Measurements from ENCODE around the gene CCDC51.

The CCDC51 gene

DNA sequence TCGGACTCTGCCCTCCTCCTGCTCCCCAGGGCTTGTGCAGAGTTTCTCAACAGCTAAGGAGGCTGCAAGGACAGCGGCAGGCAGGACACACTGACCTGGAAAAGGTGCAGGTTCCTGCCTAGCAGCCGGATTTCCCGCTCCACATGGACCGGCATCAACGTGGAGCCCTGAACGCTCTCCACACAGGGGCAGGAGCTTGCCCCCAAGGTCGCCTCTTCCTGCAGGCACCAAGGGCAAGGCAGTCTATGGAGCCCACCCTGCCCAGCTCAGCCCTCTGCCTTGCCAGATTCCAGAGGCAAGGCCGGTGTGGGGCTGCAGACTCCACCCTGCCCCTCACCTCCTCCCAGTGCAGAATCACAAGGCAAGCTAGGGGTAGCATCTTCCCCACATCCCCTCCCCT lies 20.8 kb downstream of the CCDC51 start:
- DNase-seq (ENCODE audit: low read depth) = no peak

- DNase-seq (ENCODE audit: low read depth) = no peak
Observed at GRCh38 chr3:48418651-48419050, 21.3 kb downstream of the CCDC51 start.

GRCh38 chr3:48418140-48418539 lies 21.8 kb downstream of the CCDC51 start:
- no peak for DNase-seq (ENCODE audit: low read depth)

GRCh38 chr3:48417529-48418108 lies 22.3 kb downstream of the CCDC51 start:
- DNase-seq (ENCODE audit: low read depth) = no peak

DNA sequence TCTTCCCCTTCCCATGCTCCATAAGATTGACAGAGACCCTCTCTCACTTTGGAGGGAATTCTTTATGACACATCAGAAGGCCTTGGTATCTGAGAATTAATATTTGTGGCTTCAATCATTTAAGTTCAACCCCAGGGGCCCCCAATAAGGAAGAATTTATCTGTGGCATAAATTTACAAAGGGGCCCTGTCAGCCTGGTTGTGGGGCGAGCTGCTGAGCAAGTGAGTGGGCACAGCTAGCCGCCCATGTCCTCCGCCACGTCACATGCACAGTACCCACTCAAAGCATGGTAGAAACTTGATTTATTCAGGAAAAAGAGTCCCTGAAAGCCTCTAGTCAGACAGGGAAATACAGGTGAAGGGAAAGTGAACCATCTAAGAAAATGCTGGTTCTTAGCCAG lies 23.4 kb downstream of the CCDC51 start:
- no peak for DNase-seq (ENCODE audit: low read depth)

DNA sequence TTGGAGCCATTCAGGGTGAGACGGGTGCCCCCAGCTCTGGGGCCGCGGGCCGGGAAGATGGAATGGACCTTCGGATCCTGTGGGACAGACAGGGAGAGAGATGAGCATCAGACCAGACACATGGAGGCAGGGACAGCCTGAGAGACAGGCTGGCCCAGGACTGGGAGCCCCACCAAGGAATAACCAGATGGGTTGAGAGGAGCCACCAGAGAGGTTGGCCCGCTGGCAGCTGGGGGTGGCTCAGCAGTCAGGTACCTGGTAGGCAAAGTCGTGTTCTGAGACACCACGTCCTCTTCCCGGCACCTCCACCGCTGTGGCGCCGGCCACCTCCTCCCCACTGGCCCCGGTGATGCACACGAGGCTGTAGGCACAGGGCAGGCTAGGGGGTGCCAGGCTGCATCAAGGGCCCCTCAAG lies 23.8 kb downstream of the CCDC51 start:
- DNase-seq (ENCODE audit: low read depth) = no peak

- DNase-seq (ENCODE audit: low read depth) = no peak
Observed at GRCh38 chr3:48415251-48415953, 24.5 kb downstream of the CCDC51 start.

- DNase-seq (ENCODE audit: low read depth) = no peak
Observed at GRCh38 chr3:48414376-48415250, 25.3 kb downstream of the CCDC51 start.

DNA sequence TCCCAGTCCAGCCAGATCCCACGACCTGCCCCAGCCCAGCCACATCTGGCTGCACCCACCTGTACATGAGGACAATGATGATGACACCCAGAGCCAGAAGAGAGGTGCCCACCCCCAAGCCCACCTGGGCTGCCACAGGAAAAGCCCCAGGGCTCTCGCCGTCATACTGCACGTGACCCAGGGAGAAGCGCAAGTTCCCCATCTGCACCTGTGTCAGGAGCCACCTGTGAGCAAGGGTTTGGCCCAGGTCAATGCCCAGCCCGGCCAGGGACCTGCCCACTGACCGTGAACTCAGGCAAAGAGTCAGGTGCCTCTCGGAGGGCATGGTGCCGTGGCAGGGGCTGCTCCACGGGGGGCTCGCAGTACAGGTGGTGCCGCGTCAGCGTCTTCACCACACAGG lies 26.3 kb downstream of the CCDC51 start:
- no peak for DNase-seq (ENCODE audit: low read depth)

DNA sequence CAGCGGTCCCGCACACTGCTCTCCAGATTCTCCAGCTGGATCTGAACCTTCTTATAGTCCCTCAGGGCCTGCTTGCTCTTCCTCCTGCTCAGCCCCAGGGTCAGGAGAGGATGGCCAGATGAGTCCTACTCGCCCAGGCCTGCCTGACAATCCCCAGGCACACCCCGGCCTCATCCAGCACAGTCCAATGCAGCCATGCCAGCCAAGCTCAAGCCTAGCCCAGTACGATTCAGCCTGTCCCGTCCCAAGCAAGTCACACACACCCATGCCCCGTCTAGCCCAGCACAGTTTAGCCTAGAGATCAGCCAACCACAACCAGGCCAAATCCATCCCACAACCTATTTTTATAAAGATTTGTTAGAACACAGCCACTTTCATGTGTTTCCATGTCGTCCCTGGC lies 26.8 kb downstream of the CCDC51 start:
- no peak for DNase-seq (ENCODE audit: low read depth)

DNA sequence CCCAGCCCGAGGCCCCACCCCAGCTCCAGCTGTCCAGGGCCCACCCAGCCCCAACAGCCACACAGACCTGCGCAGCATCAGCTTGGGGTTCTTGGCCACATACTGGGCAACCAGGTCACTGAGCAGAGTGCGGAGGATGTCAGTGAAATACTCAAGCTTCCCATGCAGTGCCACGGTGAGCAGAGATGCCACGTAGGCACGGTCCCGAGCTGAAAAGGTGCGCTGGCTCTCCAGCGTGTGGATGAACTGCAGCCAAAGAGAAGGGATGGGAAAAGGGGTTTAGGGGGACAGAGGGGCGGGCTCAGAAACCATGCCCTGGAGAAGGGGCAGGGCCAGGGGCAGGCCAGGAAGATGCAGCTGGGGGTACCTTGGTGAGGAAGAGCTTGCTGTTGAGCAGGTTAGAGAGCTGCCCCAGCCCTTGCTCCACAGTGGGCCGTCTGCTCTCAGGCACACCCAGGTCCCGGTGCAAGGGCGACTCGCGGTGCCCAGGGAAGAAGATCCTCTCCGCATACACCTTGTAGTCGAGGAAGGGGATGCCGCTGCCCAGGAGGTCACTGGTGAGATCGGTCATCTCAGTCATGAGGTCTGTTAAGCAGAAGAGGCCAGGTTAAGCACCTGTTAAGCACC lies 27.4 kb downstream of the CCDC51 start:
- DNase-seq (ENCODE audit: low read depth) = no peak

GRCh38 chr3:48411606-48412374 lies 28.1 kb downstream of the CCDC51 start:
- DNase-seq (ENCODE audit: low read depth) = no peak

DNA sequence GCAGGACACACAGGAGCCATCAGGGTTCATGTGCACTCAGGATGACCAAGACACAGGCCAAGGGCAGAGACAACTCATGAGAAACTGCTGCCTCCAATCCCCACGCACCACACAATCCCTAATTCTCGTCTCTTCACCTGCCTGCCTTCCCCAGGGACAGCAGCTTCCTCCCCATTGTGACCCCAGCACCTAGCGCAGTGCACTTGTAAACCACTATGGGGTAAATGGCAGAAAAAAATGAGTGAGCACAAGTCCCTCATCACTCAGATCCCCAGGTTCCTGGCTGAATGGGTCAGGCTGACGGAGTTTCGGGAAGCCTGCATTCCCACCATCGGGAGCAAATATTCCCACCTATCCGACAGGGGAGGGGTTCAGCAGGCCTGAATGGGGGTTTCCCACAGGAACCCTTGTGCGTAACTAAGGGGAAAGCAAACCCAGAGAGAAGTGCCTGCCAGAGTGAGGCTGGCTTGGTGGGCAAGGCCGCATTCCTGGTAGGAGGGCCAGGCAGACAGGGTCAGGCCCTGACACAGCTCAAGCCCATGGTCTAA lies 28.8 kb downstream of the CCDC51 start:
- DNase-seq (ENCODE audit: low read depth) = no peak

DNA sequence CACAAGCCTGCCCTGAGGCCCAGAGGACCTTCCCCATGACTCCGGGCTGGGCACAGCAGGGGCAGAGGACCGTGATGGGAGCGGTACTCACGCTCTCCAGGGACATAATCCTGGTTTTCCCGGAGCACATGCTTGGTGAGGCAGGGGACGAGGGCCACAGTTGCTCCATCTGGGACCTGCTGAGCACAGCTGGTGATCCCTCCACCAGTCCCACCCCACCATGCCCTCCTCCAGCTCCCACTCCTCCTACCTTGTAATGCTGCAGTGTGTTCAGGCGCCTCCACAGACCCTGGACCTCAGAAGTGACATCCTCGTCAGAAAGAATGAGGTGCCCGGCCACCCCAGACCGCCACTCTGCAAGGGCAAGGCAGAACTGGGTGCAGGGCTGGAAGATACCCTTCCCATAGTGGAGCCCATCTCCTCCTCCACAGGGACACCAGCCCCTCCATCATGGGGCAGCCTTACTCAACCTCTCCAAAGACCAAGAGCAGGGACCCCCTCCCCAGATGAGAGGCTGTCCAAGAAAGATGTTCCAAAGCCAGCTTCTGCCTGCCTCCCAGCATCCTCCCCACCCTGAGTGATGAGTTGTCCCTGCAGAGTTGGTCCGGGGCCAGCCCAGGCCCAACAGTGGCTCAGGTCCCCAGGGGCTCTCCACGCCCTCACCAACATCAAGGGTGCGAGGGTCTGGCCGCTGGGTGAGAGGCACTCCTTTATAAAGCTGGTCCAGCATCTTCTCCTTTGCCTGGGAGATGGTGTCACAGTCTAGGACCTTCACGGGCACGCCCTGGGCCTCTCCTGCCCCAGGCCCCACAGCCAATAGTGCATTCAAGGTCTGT lies 29.5 kb downstream of the CCDC51 start:
- no peak for DNase-seq (ENCODE audit: low read depth)

DNA sequence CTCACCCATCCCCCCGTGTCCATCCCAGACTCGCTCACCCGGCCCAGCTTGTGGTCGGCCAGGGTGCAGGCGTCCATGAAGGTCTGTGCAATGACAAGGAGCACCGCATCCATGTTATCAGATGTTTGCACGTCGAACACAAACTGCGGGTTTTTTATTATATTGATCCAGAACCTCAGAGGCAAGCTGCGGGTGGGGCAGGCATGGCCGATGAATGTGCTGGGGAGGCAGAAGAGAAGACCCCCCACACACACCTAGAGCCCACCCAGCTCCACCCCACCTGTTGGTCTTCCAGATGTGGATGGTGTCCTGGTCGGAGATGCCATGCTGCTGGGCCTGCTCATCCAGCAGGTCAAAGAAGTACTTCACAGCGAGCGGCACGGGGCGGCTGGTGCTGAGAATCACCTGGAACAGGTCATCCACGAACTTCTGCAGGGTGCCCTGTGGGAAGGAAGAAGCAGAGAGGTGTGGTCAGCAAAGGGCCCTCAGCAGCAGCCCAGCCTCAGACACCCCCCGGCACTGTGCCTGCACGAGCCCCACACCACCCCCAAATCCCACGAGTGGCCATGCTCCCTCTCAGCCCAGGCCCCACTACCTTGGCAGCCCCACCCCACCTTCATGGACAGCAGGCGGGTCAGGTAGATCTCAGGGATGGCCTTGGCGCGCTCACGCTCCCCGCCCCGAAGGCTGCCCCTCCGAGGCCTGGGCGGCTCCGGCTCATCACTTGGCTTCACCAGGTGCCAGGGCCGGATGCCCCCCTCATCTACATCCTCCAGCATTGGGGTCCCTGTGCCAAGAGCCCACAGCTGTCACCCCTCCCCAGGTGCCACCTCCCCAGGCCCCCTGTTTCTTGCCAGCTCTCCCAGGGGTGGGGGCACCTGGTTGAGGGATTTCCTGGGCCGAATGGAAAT lies 30.4 kb downstream of the CCDC51 start:
- no peak for DNase-seq (ENCODE audit: low read depth)

GRCh38 chr3:48408823-48409281 lies 31.1 kb downstream of the CCDC51 start:
- DNase-seq (ENCODE audit: low read depth) = no peak

DNA sequence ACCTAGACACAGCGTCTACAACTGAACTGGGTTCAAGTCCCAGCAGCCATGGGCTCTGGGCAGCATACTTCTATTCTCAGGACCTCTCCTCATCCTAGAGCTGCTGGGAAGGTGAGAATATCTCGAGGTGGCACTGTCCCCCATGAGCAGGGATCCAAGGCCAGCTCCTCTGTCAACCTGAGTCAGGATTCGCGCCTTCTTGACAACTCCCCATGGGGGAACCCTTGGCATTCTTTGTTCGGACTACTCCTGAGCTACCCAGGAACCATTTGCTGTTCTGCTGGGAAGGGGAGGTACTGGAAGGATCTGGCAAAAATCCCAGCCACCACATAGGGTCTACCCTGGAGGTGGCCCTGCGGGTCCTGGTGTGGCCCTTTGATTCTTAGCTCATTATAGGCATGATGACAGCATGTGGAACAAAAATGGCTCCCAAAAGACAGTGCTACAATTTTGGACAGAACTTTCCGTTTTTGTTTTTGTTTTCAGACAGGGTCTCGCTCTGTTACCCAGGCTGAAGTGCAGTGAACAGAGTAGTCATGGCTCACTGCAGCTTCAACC lies 32.3 kb downstream of the CCDC51 start:
- no peak for DNase-seq (ENCODE audit: low read depth)

- no peak for DNase-seq (ENCODE audit: low read depth)
Observed at GRCh38 chr3:48406443-48407431, 33.2 kb downstream of the CCDC51 start.
